ENCODE data around the gene DRAP1. TPM values are rescaled to one million over a fixed set of nuclear protein-coding genes. Genes with fewer than 3 reads are reported as not detected.

DRAP1 gene
- total RNA-seq, 4 donors from 2014 or later: 96.7 to 146 (median 110) TPM

- in situ Hi-C loops (cut with MboI; ENCODE audit: low sequenced_read_pairs in 4 of 4) (loop anchor here (5.0 to 10.0 kb wide), 4 partner anchors 81 to 111 kb away; partner anchors contain the start of gene SART1 (in 1 of the 4)), intact Hi-C loops (cut with DNase I; ENCODE audit: low total_unique reads) (loop anchor here (1.0 kb wide), 1 partner anchor 105 kb away; no protein-coding TSS in a partner anchor)
- DNase-seq: no peak
- no peak for ATAC-seq
- no peak overlapping the region for H3K4me3 ChIP-seq
- peaks cover 0 to 44% of the 10 kb centered on the region in 2 donors for H3K36me3 ChIP-seq
- no peaks in the 10 kb centered on the region for H3K9me3 ChIP-seq
- TF ChIP-seq CTCF (IDR thresholded peaks at IDR 0.05 in 4 of 5, conservative IDR thresholded peaks at IDR 0.05 in 1 of 5): no peak
- TF ChIP-seq POLR2A (IDR thresholded peaks at IDR 0.05): no peak
- H3K27ac ChIP-seq: no peak overlapping the region
- no peaks in the 10 kb centered on the region for H3K27me3 ChIP-seq
- H3K4me1 ChIP-seq: peaks cover 10 to 13% of the 10 kb centered on the region in 2 donors
Measured at GRCh38 chr11:65883786-65884715, 35.2 kb upstream of the DRAP1 start.

- intact Hi-C loops (cut with DNase I; ENCODE audit: low total_unique reads): loop anchor here (1.0 kb wide), 1 partner anchor 105 kb away; no protein-coding TSS in a partner anchor
- no peak for TF ChIP-seq POLR2A (IDR thresholded peaks at IDR 0.05)
- TF ChIP-seq CTCF (IDR thresholded peaks at IDR 0.05 in 4 of 5, conservative IDR thresholded peaks at IDR 0.05 in 1 of 5): peak; percentile 98 to 99 (median 99)
- Histone ChIP-seq H3K27me3 (no peaks in the 10 kb centered on the region), H3K4me1 (peaks cover 16 to 19% of the 10 kb centered on the region in 2 donors), H3K4me3 (no peak overlapping the region), H3K9me3 (no peaks in the 10 kb centered on the region), H3K27ac (no peak overlapping the region), H3K36me3 (peaks cover 0 to 44% of the 10 kb centered on the region in 2 donors)
- DNase-seq (peak in 1 of 2 donors; percentile 61), ATAC-seq (peak in 1 of 2 donors; percentile 19)
- in situ Hi-C loops (cut with MboI; ENCODE audit: low sequenced_read_pairs in 4 of 4): loop anchor here (5.0 to 10.0 kb wide), 4 partner anchors 80 to 110 kb away; partner anchors contain the start of gene SART1 (in 1 of the 4)
Measured at GRCh38 chr11:65884716-65885092, 34.5 kb upstream of the DRAP1 start.

- Histone ChIP-seq H3K27me3 (no peaks in the 10 kb centered on the region), H3K4me3 (no peak overlapping the region), H3K27ac (no peak overlapping the region), H3K36me3 (peaks cover 0 to 44% of the 10 kb centered on the region in 2 donors), H3K9me3 (no peaks in the 10 kb centered on the region), H3K4me1 (peaks cover 21 to 24% of the 10 kb centered on the region in 2 donors)
- ATAC-seq (no peak), DNase-seq (no peak)
- intact Hi-C loops (cut with DNase I; ENCODE audit: low total_unique reads): no loop called here
- in situ Hi-C loops (cut with MboI; ENCODE audit: low sequenced_read_pairs in 4 of 4): loop anchor here (10.0 kb wide), 3 partner anchors 80 to 110 kb away; partner anchors contain the start of gene SART1 (in 1 of the 4)
- no peak for TF ChIP-seq CTCF (IDR thresholded peaks at IDR 0.05 in 4 of 5, conservative IDR thresholded peaks at IDR 0.05 in 1 of 5)
- TF ChIP-seq POLR2A (IDR thresholded peaks at IDR 0.05): no peak
Measured at GRCh38 chr11:65885231-65885630, 34.0 kb upstream of the DRAP1 start.

- intact Hi-C loops (cut with DNase I; ENCODE audit: low total_unique reads): no loop called here
Measured at GRCh38 chr11:65885808-65886536, 33.3 kb upstream of the DRAP1 start.

More at GRCh38 chr11:65885808-65886536, 33.3 kb upstream of the DRAP1 start:
- ATAC-seq: no peak
- Histone ChIP-seq H3K4me3 (no peak overlapping the region), H3K4me1 (peaks cover 21 to 24% of the 10 kb centered on the region in 2 donors), H3K9me3 (no peaks in the 10 kb centered on the region), H3K27ac (no peak overlapping the region), H3K36me3 (peaks cover 0 to 44% of the 10 kb centered on the region in 2 donors), H3K27me3 (no peaks in the 10 kb centered on the region)
- DNase-seq: no peak
- no peak for TF ChIP-seq POLR2A (IDR thresholded peaks at IDR 0.05)
- no peak for TF ChIP-seq CTCF (IDR thresholded peaks at IDR 0.05 in 4 of 5, conservative IDR thresholded peaks at IDR 0.05 in 1 of 5)
- in situ Hi-C loops (cut with MboI; ENCODE audit: low sequenced_read_pairs in 4 of 4): loop anchor here (10.0 kb wide), 3 partner anchors 79 to 109 kb away; partner anchors contain the start of gene SART1 (in 1 of the 4)
